WTC11 (cell line): ENCODE measurements around the gene PDE8B. TPM values are rescaled to one million over a fixed set of nuclear protein-coding genes. Genes with fewer than 3 reads are reported as not detected.

Experiments
- ATAC-seq: fragments of 200-7000 bp; cut with Tn5 transposase; 2 replicates; pipeline ENCODE4 v1.10.0; 2021; ENCODE audit warnings: mild to moderate bottlenecking, moderate library complexity
- CTCF ChIA-PET: fragments of 300-600 bp; sonication (Branson Sonifier 250); formaldehyde crosslinking; loops from one replicate; lab custom pipeline; 2021; ENCODE audit warnings: antibody characterized with exemption; lab: Charles Lee
- POLR2A ChIA-PET: fragments of 350-600 bp; sonication (Branson Sonifier 250); formaldehyde crosslinking; loops from one replicate; lab custom pipeline; 2021; ENCODE audit warnings: antibody characterized with exemption; lab: Charles Lee
- DNase-seq: peaks from one replicate; pipeline ENCODE4 v3.0.0; 2021; ENCODE audit warnings: low spot score
- H3K27ac Mint-ChIP-seq: 2 replicates; pipeline ENCODE4 v1.8.0; 2021; ENCODE audit warnings: mixed read lengths
- H3K27me3 Mint-ChIP-seq: 2 replicates; pipeline ENCODE4 v1.8.0; 2021; ENCODE audit warnings: low read depth, mild to moderate bottlenecking, moderate library complexity, mixed read lengths
- H3K36me3 Mint-ChIP-seq: 2 replicates; pipeline ENCODE4 v1.8.0; 2021; ENCODE audit warnings: mixed read lengths
- H3K4me1 Mint-ChIP-seq: 2 replicates; pipeline ENCODE4 v1.8.0; 2022; ENCODE audit warnings: mixed read lengths
- H3K4me3 Mint-ChIP-seq: 2 replicates; pipeline ENCODE4 v1.8.0; 2021; ENCODE audit warnings: mild to moderate bottlenecking, moderate library complexity, mixed read lengths
- H3K9me3 Mint-ChIP-seq: 2 replicates; pipeline ENCODE4 v1.8.0; 2021; ENCODE audit warnings: mixed read lengths
- CREB1 ChIP-seq: sonication (generic); formaldehyde crosslinking; IDR thresholded peaks from 2 replicates; pipeline ENCODE4 v1.8.0; 2023; ENCODE audit warnings: mild to moderate bottlenecking, missing genetic modification reagents
- FOXK1 ChIP-seq: sonication (generic); formaldehyde crosslinking; IDR thresholded peaks from 2 replicates; pipeline ENCODE4 v1.8.0; 2022; ENCODE audit warnings: mild to moderate bottlenecking, moderate library complexity, missing genetic modification reagents
- KAT7 ChIP-seq: sonication (generic); formaldehyde crosslinking; IDR thresholded peaks from 2 replicates; pipeline ENCODE4 v1.8.1; 2023; ENCODE audit warnings: missing genetic modification reagents, mild to moderate bottlenecking, borderline replicate concordance
- MXD4 ChIP-seq: fragments of 250-450 bp; sonication (Bioruptor Pico); IDR thresholded peaks from 2 replicates; pipeline ENCODE4 v1.8.0; 2021; ENCODE audit warnings: mild to moderate bottlenecking, moderate library complexity, borderline replicate concordance
- MYBL2 ChIP-seq: sonication (generic); formaldehyde crosslinking; IDR thresholded peaks from 2 replicates; pipeline ENCODE4 v1.8.1; 2023; ENCODE audit warnings: mild to moderate bottlenecking, moderate library complexity, missing genetic modification reagents
- NR1H2 ChIP-seq: sonication (generic); formaldehyde crosslinking; IDR thresholded peaks from 2 replicates; pipeline ENCODE4 v1.9.0; 2021; ENCODE audit warnings: mild to moderate bottlenecking, moderate library complexity, missing genetic modification reagents
- PRRX2 ChIP-seq: fragments of 250-450 bp; sonication (Bioruptor Pico); IDR thresholded peaks from 2 replicates; pipeline ENCODE4 v1.8.0; 2021; ENCODE audit warnings: mild to moderate bottlenecking
- SP1 ChIP-seq: sonication (generic); formaldehyde crosslinking; conservative IDR thresholded peaks from 2 replicates; pipeline ENCODE4 v1.8.1; 2022; ENCODE audit warnings: missing genetic modification reagents
- TEAD1 ChIP-seq: sonication (generic); formaldehyde crosslinking; IDR thresholded peaks from 2 replicates; pipeline ENCODE4 v1.8.0; 2022; ENCODE audit warnings: mild to moderate bottlenecking, missing genetic modification reagents
- TP53 ChIP-seq: sonication (generic); formaldehyde crosslinking; IDR thresholded peaks from 2 replicates; pipeline ENCODE4 v1.8.1; 2023; ENCODE audit warnings: mild to moderate bottlenecking, missing genetic modification reagents
- ZBTB21 ChIP-seq: sonication (generic); formaldehyde crosslinking; IDR thresholded peaks from 2 replicates; pipeline ENCODE4 v1.8.1; 2023; ENCODE audit warnings: mild to moderate bottlenecking, missing genetic modification reagents, borderline replicate concordance
- ZNF138 ChIP-seq: sonication (generic); formaldehyde crosslinking; conservative IDR thresholded peaks from 2 replicates; pipeline ENCODE4 v1.8.1; 2022; ENCODE audit warnings: mild to moderate bottlenecking, moderate library complexity, missing genetic modification reagents
- total RNA-seq: library from RNA; stranded (reverse); gene quantifications from 3 replicates; pipeline ENCODE4 v1.2.3, GENCODE V29; 2021
- TF ChIP-seq, protein P1 (sequence below): sonication (generic); formaldehyde crosslinking; IDR thresholded peaks from 2 replicates; pipeline ENCODE4 v1.8.1; 2022; ENCODE audit warnings: low read depth, missing genetic modification reagents, borderline replicate concordance
- TF ChIP-seq, protein P2 (sequence below): sonication (generic); formaldehyde crosslinking; IDR thresholded peaks from 2 replicates; pipeline ENCODE4 v1.8.1; 2023; ENCODE audit warnings: mild to moderate bottlenecking, missing genetic modification reagents
- TF ChIP-seq, protein P3 (sequence below): sonication (generic); formaldehyde crosslinking; conservative IDR thresholded peaks from 2 replicates; pipeline ENCODE4 v1.8.1; 2023; ENCODE audit warnings: mild to moderate bottlenecking, low read depth, missing genetic modification reagents, moderate library complexity
- TF ChIP-seq, protein P4 (sequence below): sonication (generic); formaldehyde crosslinking; IDR thresholded peaks from 2 replicates; pipeline ENCODE4 v1.8.0; 2023; ENCODE audit warnings: missing genetic modification reagents
- TF ChIP-seq, protein P5 (sequence below): fragments of 250-450 bp; sonication (Bioruptor Pico); IDR thresholded peaks from 2 replicates; pipeline ENCODE4 v2.1.2; 2022; ENCODE audit warnings: mild to moderate bottlenecking, moderate library complexity
- TF ChIP-seq, protein P6 (sequence below): sonication (generic); formaldehyde crosslinking; IDR thresholded peaks from 2 replicates; pipeline ENCODE4 v1.8.0; 2022; ENCODE audit warnings: missing genetic modification reagents
- TF ChIP-seq, protein P7 (sequence below): fragments of 250-450 bp; sonication (Bioruptor Pico); conservative IDR thresholded peaks from 2 replicates; pipeline ENCODE4 v1.9.0; 2021; ENCODE audit warnings: mild to moderate bottlenecking
- TF ChIP-seq, protein P8 (sequence below): sonication (generic); formaldehyde crosslinking; IDR thresholded peaks from 2 replicates; pipeline ENCODE4 v1.8.1; 2022; ENCODE audit warnings: mild to moderate bottlenecking, moderate library complexity, missing genetic modification reagents

Gene PDE8B
- total RNA-seq, 1 experiment from 2014 or later: 0.31 TPM

DNA sequence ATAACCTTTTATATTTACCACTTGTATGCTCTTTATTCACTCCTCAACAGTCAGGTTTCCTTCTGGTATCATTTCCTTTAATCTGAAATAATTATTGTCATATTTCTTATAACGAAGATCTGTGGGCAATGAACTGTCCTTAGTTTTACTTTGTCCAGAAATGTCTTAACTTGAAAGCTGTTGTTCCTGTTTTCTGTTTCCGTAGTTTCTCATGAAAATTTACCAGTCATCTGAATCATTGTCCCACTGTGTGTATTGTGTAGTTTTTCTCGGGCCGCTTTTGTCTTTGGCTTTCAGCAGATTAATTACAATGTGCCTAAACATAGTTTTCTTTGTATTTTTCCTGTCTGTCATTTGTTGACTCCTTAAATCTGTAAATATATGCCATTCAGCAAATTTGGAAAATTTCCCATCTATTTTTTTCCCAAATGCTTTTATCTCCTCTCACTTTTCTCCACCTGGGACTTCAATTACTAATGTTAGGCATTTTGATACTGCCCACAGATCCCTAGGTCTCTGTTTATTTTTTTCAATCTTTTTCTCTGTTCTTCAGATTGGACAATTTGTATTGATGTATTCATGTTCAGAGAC, 74.9 kb downstream of the PDE8B start (continued):
- TF ChIP-seq ZNF138: no peak
- TF ChIP-seq CREB1 (CRISPR knock-in tag): no peak
- TF ChIP-seq, protein P1, sequence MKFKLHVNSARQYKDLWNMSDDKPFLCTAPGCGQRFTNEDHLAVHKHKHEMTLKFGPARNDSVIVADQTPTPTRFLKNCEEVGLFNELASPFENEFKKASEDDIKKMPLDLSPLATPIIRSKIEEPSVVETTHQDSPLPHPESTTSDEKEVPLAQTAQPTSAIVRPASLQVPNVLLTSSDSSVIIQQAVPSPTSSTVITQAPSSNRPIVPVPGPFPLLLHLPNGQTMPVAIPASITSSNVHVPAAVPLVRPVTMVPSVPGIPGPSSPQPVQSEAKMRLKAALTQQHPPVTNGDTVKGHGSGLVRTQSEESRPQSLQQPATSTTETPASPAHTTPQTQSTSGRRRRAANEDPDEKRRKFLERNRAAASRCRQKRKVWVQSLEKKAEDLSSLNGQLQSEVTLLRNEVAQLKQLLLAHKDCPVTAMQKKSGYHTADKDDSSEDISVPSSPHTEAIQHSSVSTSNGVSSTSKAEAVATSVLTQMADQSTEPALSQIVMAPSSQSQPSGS (CRISPR knock-in tag): no peak
- TF ChIP-seq KAT7 (CRISPR knock-in tag): no peak
- TF ChIP-seq NR1H2: no peak
- no peak for TF ChIP-seq ZBTB21 (CRISPR knock-in tag)
- no peak for TF ChIP-seq SP1 (CRISPR knock-in tag)
- TF ChIP-seq MYBL2 (CRISPR knock-in tag): no peak
- TF ChIP-seq, protein P2, sequence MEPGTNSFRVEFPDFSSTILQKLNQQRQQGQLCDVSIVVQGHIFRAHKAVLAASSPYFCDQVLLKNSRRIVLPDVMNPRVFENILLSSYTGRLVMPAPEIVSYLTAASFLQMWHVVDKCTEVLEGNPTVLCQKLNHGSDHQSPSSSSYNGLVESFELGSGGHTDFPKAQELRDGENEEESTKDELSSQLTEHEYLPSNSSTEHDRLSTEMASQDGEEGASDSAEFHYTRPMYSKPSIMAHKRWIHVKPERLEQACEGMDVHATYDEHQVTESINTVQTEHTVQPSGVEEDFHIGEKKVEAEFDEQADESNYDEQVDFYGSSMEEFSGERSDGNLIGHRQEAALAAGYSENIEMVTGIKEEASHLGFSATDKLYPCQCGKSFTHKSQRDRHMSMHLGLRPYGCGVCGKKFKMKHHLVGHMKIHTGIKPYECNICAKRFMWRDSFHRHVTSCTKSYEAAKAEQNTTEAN (CRISPR knock-in tag): no peak
- TF ChIP-seq, protein P3, sequence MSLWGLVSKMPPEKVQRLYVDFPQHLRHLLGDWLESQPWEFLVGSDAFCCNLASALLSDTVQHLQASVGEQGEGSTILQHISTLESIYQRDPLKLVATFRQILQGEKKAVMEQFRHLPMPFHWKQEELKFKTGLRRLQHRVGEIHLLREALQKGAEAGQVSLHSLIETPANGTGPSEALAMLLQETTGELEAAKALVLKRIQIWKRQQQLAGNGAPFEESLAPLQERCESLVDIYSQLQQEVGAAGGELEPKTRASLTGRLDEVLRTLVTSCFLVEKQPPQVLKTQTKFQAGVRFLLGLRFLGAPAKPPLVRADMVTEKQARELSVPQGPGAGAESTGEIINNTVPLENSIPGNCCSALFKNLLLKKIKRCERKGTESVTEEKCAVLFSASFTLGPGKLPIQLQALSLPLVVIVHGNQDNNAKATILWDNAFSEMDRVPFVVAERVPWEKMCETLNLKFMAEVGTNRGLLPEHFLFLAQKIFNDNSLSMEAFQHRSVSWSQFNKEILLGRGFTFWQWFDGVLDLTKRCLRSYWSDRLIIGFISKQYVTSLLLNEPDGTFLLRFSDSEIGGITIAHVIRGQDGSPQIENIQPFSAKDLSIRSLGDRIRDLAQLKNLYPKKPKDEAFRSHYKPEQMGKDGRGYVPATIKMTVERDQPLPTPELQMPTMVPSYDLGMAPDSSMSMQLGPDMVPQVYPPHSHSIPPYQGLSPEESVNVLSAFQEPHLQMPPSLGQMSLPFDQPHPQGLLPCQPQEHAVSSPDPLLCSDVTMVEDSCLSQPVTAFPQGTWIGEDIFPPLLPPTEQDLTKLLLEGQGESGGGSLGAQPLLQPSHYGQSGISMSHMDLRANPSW (CRISPR knock-in tag): no peak

DNA sequence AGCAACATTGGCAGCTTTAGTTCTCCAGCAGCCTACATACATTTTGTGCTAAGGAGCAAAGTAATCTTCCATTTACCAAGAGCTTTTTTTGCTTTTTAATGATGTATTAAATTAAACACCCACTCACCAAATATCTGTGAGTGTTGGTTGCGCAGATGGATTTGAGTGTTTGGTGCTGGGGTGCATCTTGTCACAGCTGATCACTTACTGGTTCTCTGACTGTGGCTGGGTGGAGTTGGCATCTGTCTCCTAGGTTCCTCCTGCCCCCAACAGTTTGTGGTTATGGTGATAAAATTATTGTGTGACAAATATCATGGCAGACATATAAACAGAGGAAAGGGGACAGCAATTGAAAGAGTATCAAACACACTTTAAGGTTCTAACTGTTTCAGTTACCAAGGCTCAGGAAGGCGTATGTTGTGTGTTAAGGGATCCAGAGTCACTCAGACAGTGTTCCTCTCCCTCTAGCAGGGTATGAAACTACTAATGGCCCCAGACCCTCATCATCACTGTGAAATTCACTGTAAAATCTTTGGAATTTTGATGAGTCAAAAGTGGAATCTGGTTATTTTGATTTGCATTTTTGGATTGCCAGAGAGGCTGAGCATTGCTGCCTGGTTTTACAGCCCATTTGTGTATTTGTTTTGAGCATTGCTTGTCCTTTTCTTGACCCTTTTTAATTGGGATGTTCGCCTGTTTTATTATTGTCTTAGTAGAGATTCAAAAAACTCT, 81.7 kb downstream of the PDE8B start:
- no peaks in the 10 kb centered on the region for H3K4me1 Mint-ChIP-seq
- H3K36me3 Mint-ChIP-seq: no peaks in the 10 kb centered on the region
- H3K27me3 Mint-ChIP-seq: no peaks in the 10 kb centered on the region
- CTCF ChIA-PET: no interaction called here
- ATAC-seq: no peak
- no peaks in the 10 kb centered on the region for H3K9me3 Mint-ChIP-seq
- H3K27ac Mint-ChIP-seq: no peak overlapping the region
- no peak overlapping the region for H3K4me3 Mint-ChIP-seq
- DNase-seq: no peak
- POLR2A ChIA-PET: no interaction called here
- TF ChIP-seq, protein P4, sequence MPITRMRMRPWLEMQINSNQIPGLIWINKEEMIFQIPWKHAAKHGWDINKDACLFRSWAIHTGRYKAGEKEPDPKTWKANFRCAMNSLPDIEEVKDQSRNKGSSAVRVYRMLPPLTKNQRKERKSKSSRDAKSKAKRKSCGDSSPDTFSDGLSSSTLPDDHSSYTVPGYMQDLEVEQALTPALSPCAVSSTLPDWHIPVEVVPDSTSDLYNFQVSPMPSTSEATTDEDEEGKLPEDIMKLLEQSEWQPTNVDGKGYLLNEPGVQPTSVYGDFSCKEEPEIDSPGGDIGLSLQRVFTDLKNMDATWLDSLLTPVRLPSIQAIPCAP (CRISPR knock-in tag): no peak
- TF ChIP-seq, protein P5, sequence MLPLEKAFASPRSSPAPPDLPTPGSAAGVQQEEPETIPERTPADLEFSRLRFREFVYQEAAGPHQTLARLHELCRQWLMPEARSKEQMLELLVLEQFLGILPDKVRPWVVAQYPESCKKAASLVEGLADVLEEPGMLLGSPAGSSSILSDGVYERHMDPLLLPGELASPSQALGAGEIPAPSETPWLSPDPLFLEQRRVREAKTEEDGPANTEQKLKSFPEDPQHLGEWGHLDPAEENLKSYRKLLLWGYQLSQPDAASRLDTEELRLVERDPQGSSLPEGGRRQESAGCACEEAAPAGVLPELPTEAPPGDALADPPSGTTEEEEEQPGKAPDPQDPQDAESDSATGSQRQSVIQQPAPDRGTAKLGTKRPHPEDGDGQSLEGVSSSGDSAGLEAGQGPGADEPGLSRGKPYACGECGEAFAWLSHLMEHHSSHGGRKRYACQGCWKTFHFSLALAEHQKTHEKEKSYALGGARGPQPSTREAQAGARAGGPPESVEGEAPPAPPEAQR (CRISPR knock-in tag): no peak
- TF ChIP-seq NR1H2 (no peak), TEAD1 (no peak), FOXK1 (no peak), ZNF138 (no peak), MXD4 (CRISPR knock-in tag) (no peak), SP1 (CRISPR knock-in tag) (no peak), TP53 (CRISPR knock-in tag) (no peak), PRRX2 (CRISPR knock-in tag) (no peak), CREB1 (CRISPR knock-in tag) (no peak)
- TF ChIP-seq, protein P6, sequence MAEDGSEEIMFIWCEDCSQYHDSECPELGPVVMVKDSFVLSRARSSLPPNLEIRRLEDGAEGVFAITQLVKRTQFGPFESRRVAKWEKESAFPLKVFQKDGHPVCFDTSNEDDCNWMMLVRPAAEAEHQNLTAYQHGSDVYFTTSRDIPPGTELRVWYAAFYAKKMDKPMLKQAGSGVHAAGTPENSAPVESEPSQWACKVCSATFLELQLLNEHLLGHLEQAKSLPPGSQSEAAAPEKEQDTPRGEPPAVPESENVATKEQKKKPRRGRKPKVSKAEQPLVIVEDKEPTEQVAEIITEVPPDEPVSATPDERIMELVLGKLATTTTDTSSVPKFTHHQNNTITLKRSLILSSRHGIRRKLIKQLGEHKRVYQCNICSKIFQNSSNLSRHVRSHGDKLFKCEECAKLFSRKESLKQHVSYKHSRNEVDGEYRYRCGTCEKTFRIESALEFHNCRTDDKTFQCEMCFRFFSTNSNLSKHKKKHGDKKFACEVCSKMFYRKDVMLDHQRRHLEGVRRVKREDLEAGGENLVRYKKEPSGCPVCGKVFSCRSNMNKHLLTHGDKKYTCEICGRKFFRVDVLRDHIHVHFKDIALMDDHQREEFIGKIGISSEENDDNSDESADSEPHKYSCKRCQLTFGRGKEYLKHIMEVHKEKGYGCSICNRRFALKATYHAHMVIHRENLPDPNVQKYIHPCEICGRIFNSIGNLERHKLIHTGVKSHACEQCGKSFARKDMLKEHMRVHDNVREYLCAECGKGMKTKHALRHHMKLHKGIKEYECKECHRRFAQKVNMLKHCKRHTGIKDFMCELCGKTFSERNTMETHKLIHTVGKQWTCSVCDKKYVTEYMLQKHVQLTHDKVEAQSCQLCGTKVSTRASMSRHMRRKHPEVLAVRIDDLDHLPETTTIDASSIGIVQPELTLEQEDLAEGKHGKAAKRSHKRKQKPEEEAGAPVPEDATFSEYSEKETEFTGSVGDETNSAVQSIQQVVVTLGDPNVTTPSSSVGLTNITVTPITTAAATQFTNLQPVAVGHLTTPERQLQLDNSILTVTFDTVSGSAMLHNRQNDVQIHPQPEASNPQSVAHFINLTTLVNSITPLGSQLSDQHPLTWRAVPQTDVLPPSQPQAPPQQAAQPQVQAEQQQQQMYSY (CRISPR knock-in tag): no peak
- TF ChIP-seq, protein P7, sequence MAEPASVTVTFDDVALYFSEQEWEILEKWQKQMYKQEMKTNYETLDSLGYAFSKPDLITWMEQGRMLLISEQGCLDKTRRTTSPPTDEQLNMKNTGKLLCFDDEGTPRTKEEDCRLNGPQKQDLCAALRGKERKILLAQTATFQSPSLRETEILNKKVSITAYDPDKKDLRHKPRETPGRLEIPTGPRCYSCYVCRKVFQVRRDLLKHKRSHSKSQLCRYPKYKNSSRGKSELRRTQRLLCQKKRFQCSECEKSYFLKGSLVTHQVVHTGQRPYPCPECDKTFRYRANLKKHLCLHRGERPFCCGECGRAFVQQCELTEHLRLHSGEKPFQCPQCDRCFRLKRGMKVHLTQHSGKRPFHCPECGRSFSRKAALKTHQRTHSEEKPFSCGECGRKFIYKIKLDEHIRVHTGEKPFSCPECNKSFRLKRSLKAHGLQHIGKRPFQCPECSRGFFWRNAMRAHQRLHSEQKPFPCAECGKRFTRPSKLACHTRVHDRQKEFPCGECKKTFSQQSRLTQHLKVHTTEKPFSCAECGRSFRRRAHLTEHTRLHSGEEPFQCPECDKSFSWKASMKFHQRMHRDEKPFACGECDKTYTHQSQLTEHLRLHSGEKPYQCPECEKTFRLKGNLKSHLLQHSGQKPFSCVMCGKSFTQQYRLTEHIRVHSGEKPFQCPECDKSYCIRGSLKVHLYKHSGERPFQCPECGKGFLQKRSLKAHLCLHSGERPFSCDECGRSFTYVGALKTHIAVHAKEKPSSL (CRISPR knock-in tag): no peak
- TF ChIP-seq, protein P8, sequence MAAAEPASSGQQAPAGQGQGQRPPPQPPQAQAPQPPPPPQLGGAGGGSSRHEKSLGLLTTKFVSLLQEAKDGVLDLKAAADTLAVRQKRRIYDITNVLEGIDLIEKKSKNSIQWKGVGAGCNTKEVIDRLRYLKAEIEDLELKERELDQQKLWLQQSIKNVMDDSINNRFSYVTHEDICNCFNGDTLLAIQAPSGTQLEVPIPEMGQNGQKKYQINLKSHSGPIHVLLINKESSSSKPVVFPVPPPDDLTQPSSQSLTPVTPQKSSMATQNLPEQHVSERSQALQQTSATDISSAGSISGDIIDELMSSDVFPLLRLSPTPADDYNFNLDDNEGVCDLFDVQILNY: no peak
